Activated CD8-positive, alpha-beta memory T cell treated with anti-CD3 and anti-CD28 coated beads, Interleukin-2, amount 50 U/mL, for 48 hours (primary cell): ENCODE results near the gene ANKS1B.

ENCODE experiments used
- DNase-seq: peaks from one replicate; pipeline ENCODE4 v3.0.0-alpha.2; 2020

The ANKS1B gene

DNA sequence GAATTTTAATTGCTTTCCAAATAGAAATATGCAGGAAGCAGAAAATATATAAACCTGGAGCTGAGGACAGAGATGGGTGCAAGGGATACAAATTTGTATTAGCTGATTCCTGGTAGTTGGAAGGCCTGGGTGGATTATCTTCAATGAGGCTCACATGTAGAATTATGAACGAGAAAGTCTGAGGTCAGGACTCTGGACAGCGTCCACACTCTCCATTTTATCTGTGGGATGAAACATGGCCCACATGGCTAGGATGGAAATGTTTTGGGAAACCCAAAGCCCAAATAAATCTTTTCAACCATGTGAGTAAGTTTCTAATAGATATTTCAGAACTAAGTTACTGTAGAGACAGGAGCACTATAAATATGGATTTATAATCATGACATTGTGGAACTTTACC is 1083.5 kb downstream of the ANKS1B start:
- DNase-seq, result no peak

GRCh38 chr12:98896938-98897337 is 1087.8 kb downstream of the ANKS1B start:
- DNase-seq, result no peak

DNA sequence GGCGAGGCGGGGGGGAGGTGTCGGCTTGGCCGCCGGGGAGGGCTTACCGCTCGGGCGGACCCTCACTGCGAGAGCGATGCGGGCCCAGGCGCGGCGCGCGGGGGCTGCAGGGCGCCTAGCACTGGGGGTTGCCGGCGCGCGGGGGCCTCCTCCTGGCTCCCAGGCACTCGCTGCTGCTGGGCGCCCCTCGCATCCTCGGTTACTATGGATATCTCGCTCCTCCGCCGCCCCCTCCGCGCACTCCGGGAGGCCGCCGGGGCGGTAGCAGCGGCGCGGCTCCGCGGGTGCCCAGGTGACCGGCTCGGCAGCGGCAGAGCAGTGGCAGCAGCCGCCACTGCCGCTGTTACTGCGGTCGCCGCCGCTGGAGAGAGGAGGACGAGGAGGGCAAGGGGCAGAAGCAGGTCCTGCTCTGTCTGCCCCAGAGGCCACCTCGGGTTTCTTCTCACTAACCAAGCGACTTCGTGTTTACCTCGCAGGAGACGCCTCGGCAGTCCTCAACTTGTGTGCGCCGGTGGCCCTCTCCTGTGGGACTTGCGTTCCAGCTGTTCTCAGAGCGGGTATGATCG is 1089.6 kb downstream of the ANKS1B start:
- peak; percentile 50 for DNase-seq

GRCh38 chr12:98894412-98895085 is 1090.2 kb downstream of the ANKS1B start:
- no peak for DNase-seq

DNA sequence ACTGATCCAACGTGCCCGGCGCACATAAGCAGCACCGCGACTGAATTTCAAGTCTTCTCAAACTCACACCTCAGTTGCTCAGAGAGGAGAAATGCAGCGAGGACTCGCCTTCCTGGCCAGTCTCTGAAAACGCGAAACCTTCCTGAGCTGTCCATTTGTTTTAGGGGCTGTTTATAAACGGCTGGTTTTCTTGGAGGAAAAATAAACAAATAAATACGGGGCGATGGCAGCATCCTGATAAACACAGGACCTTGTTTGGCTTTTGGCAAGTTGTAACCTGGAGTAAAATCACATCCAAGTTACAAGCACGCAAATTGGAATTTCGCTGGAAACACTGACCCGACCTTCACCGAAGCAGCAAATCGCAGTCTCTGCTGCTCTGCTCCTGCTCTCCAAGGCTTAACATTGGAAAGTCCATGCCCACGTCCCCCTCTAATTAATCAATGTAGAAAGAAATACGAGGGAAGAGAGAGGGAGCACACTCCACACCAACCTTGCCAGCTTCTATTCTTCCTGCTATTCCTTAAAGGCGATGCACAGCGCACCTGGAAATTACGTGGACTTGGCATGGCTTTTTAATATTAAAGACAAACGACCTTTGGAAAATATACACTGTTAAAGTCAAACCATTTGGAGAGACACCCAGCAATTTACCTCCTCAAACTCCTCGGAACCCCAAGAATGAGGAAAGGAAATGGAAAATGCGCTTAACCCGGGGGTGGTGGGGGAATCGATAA is 1090.9 kb downstream of the ANKS1B start:
- DNase-seq, result no peak

DNA sequence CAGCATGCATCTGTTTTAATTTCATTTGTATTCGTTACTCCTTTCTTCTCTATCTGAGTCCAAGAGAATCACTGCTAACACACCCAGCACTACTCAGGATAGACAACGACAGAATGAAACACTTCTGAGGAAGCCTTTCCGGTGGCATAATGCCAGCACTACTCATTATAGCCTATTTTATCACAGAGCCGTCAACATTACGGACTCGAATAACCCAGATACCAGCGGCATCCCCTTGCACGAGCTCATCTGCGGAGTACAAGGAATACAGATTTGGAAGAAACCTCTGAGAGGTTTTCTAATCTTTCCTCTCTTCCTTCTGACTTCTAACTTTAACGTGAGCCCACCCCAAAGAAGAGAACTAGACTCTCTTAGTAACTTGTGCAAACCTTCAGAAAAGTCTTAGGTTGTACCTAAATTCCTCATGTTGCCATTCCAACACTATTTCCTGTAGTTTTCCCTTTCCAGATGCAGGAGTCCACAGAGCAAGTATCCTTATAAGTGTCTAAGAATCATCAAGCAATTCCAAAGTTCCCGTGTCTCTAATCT is 1091.5 kb downstream of the ANKS1B start:
- DNase-seq, result no peak

DNA sequence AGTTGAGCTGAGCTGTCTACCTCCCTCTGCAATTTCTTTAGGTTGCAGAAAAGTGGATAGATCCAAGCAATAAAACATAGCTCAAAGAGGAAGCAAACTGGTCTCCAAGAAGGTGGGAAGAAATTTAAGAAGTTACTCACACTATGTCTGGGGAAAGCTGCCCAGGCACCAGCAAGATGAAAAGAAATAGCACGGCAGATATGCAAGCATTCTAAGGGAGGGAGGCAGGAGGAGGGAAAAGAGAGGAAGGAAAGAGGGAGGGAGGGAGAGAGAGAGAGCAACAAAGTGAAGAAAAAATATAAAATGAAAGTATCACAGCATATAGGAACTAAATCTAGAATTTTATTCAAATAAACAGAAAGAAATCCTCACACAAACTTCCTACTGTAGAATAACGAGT is 1099.0 kb downstream of the ANKS1B start:
- no peak for DNase-seq

DNA sequence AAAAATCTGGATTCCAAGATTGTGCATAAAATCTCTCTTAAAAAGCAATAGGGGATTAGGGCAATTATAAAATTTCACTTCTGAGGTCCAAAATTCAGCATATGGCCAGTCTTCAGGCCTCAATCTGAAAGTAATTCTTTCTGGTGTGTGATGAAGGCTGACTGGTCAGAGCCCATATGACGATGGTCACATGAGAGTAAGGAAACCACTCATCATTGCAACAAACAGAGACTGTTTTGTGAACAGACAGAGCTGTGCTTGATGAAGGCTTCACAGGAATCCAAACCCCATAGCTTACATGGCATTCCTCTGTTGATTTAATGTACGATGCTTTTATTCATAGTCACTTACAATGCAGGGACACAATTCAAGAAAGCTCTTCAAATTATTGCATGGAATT is 1101.5 kb downstream of the ANKS1B start:
- no peak for DNase-seq

DNA sequence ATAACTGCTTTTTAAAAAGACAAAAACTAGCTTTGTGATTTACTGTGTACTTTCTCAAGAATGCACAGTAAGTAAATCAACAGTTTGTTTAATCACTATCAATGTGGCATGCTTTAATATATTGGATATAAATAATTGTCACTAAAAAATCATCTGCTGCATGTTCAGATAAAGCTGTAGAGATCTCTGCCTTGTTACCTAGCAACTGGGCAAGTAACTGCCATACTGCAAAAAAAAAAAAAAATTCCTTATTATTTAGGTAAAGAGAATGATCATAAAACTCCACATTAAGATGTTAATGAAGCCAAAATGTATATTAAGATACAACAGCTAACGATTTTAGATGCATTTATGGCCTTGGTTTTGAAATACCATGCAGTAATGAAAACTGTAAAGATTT is 1102.2 kb downstream of the ANKS1B start:
- no peak for DNase-seq

- no peak for DNase-seq
Measured at GRCh38 chr12:98873776-98874175, 1111.0 kb downstream of the ANKS1B start.

- no peak for DNase-seq
Measured at GRCh38 chr12:98870504-98870903, 1114.2 kb downstream of the ANKS1B start.

- DNase-seq, result no peak
Measured at GRCh38 chr12:98869886-98870503, 1114.7 kb downstream of the ANKS1B start.

DNA sequence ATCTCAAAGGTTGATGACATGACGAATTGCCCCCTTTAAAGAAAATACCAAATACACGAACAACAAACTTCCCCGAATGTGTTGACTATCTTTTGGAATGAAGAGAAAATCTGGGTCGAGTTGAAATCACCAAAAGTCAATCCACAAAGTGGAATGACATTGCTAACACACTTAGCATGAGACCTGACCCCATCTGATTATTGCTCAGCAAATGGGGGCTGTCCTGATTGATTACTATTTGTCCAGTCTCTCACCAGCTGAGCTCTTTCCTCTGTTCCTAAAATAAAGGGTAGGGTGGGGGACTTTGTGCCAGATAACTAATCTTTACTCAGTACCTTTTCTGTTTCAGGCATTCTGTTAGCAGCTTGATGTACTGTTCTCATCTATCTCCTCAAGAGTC is 1116.2 kb downstream of the ANKS1B start:
- DNase-seq, result no peak

GRCh38 chr12:98868076-98868475 is 1116.7 kb downstream of the ANKS1B start:
- no peak for DNase-seq

GRCh38 chr12:98864363-98864762 is 1120.4 kb downstream of the ANKS1B start:
- DNase-seq, result no peak

DNA sequence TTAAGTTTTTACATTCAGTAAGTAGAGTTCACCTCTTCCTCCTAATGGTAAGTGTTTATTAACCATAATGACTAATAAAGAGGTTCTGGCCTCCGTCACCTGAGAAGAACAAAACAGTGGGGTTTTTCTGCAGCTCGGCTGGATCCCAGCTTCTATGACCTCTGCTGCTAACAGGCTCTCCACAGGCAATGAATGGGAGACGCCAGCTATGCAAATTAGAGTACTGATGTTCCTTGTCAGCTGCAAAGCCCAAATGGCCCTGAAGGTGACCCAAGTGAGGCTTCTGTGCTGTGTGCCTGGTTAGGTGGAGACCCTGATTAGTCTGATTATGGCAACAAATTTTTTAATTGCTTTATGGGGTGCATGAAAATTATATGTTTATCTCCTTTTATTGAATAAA is 1121.6 kb downstream of the ANKS1B start:
- no peak for DNase-seq

- no peak for DNase-seq
Measured at GRCh38 chr12:98861251-98861650, 1123.5 kb downstream of the ANKS1B start.

GRCh38 chr12:98856897-98857540 is 1127.7 kb downstream of the ANKS1B start:
- DNase-seq, result no peak

DNA sequence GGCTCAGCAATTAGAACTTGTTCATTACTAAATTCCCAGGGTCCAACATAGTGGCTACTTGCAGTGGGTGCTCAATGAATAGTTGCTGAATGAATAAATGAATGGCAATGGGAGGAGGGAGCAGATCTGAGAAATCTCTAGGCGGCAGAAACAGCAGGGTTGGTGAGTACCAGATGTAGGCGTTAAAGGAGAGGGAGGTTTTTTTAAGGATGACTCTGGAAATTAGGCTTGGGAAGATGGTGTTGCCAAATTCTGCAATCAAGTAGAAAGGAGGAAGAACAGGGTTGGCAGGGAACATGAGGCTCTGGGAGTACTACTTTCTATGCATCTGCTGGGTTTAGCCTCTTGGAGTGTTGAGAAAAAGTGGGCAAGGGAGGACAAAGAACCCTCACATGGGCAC is 1132.6 kb downstream of the ANKS1B start:
- no peak for DNase-seq

GRCh38 chr12:98847242-98847641 is 1137.5 kb downstream of the ANKS1B start:
- no peak for DNase-seq

GRCh38 chr12:98845957-98846356 is 1138.8 kb downstream of the ANKS1B start:
- no peak for DNase-seq

DNA sequence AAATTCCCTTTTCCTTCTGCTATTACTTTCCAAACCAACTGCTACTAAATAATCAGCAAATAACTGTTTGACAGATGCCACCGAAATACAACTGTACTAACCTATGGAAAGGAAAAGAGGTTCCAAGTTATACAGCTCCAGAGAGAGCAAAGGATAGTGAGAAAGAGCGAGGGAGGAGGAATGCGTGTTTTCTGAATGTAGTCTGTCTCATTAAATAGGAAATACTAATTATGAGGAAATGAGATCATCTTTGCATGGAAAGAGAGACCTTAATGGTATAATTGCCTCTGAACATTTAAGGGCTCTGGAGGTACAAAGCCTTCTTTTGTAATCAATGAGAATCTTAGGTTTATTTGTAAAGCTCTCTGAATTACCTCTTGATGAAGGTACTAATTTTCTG is 1144.4 kb downstream of the ANKS1B start:
- no peak for DNase-seq

DNA sequence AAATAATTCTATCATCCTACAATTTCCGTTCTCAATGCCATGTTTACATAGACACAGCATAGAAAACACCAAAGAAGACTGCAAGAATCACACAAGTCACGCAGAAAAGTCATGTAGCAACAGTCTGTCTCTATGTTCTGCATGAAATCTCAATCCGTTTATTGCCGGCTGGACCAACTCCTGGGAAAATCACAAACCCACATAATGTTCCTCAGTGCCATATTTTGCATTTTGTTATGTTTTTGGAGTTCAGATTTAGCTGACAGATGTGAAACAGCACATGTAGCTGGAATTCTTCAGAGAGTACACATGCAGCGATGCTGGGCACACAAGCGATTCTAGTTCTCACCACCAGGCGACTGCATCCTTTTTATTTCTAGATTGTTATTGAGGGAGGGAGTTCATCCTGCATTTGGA is 1146.5 kb downstream of the ANKS1B start:
- DNase-seq, result no peak
